Activated gamma-delta T cell (primary cell): Measurements from ENCODE around the gene SMYD3.
"Not testable (repeated sequence)": the region's sequence is repeated elsewhere in the genome, so short reads cannot be mapped to it uniquely, and the experiment has no call there.

ENCODE experiments used
- DNase-seq: peaks from one replicate; lab custom pipeline; 2025; lab: John Stamatoyannopoulos, UW

Gene SMYD3

GRCh38 chr1:245772739-245773138 is 734.3 kb downstream of the SMYD3 start:
- DNase-seq: no peak

GRCh38 chr1:245772325-245772724 is 734.8 kb downstream of the SMYD3 start:
- no peak for DNase-seq

- no peak for DNase-seq
Observed at GRCh38 chr1:245771511-245772281, 735.4 kb downstream of the SMYD3 start.

- DNase-seq: no peak
Observed at GRCh38 chr1:245770156-245770555, 736.9 kb downstream of the SMYD3 start.

GRCh38 chr1:245768596-245768995 is 738.5 kb downstream of the SMYD3 start:
- DNase-seq: no peak

- no peak for DNase-seq
Observed at GRCh38 chr1:245765230-245766000, 741.7 kb downstream of the SMYD3 start.

GRCh38 chr1:245763873-245764331 is 743.2 kb downstream of the SMYD3 start:
- no peak for DNase-seq

GRCh38 chr1:245762396-245762910 is 744.6 kb downstream of the SMYD3 start:
- no peak for DNase-seq

GRCh38 chr1:245760301-245760700 is 746.8 kb downstream of the SMYD3 start:
- no peak for DNase-seq

GRCh38 chr1:245754463-245754961 is 752.6 kb downstream of the SMYD3 start:
- DNase-seq: no peak

- DNase-seq: no peak
Observed at GRCh38 chr1:245753807-245754206, 753.3 kb downstream of the SMYD3 start.

GRCh38 chr1:245752561-245752960 is 754.5 kb downstream of the SMYD3 start:
- no peak for DNase-seq

GRCh38 chr1:245751726-245752470 is 755.2 kb downstream of the SMYD3 start:
- no peak for DNase-seq

- no peak for DNase-seq
Observed at GRCh38 chr1:245751116-245751515, 756.0 kb downstream of the SMYD3 start.

- DNase-seq: no peak
Observed at GRCh38 chr1:245750261-245750660, 756.8 kb downstream of the SMYD3 start.

- DNase-seq: no peak
Observed at GRCh38 chr1:245749053-245749452, 758.0 kb downstream of the SMYD3 start.

- DNase-seq: no peak
Observed at GRCh38 chr1:245748646-245749045, 758.4 kb downstream of the SMYD3 start.

GRCh38 chr1:245748240-245748639 is 758.8 kb downstream of the SMYD3 start:
- DNase-seq: no peak

GRCh38 chr1:245742896-245743295 is 764.2 kb downstream of the SMYD3 start:
- no peak for DNase-seq

- DNase-seq: not testable (repeated sequence)
Observed at GRCh38 chr1:245740336-245740735, 766.7 kb downstream of the SMYD3 start.

- DNase-seq: no peak
Observed at GRCh38 chr1:245730801-245731200, 776.3 kb downstream of the SMYD3 start.

GRCh38 chr1:245728035-245728434 is 779.0 kb downstream of the SMYD3 start:
- DNase-seq: not testable (repeated sequence)
